Left lung (tissue), 10 donors: ENCODE data around the gene SNED1. TPM values are rescaled to one million over a fixed set of nuclear protein-coding genes. Genes with fewer than 3 reads are reported as not detected.
A peak's percentile ranks its signal among the peaks of the same experiment; 100 is the strongest.

Source experiments
- ATAC-seq: fragments of 200-7000 bp; cut with Tn5 transposase; one replicate; pipeline ENCODE4 v1.9.1; 2020; ENCODE audit warnings: moderate library complexity
- DNase-seq, 4 donors: peaks; one replicate each; pipeline ENCODE4 v3.0.0-alpha.2; 2013 to 2020
- H3K27ac ChIP-seq, 2 donors: fragments of 200-600 bp; sonication (generic) in 1 of 2; one replicate each; pipeline versions ENCODE4 v1.5.0 to v1.8.0; 2020 to 2021
- H3K27me3 ChIP-seq, 2 donors: fragments of 200-600 bp; sonication (generic) in 1 of 2; one replicate each; pipeline versions ENCODE4 v1.5.0 to v1.8.0; 2020 to 2021
- H3K36me3 ChIP-seq, 2 donors: fragments of 200-600 bp; sonication (generic) in 1 of 2; one replicate each; pipeline versions ENCODE4 v1.5.0 to v1.8.0; 2020 to 2021
- H3K4me1 ChIP-seq, 2 donors: fragments of 200-600 bp; one replicate each; pipeline ENCODE4 v1.8.0; 2021
- H3K4me3 ChIP-seq, 2 donors: fragments of 200-600 bp; sonication (generic) in 1 of 2; one replicate each; pipeline versions ENCODE4 v1.5.0 to v1.8.0; 2020 to 2021; ENCODE audit warnings: mild to moderate bottlenecking in 1 of 2
- H3K9me3 ChIP-seq, 2 donors: fragments of 200-600 bp; sonication (generic) in 1 of 2; one replicate each; pipeline versions ENCODE4 v1.5.0 to v1.8.0; 2020 to 2021
- intact Hi-C, 2 donors: fragments of 100-400 bp; cut with DNase I; formaldehyde crosslinking; loops; one replicate each; pipeline versions ENCODE4 v1.11.2 to v1.14.2; 2022
- polyA plus RNA-seq, 6 donors: library from polyadenylated mRNA; unstranded; fragments of 120-200 nt; gene quantifications; one replicate each; pipeline ENCODE4 v1.2.1, GENCODE V29; 2013; ENCODE audit not compliant: insufficient read length in 6 of 6
- total RNA-seq, 2 donors: library from RNA; stranded (reverse); fragmentation: NEBNext Ultra II Directional; extraction: Animal tissue kit (Norgen Biotek cat#: 25700); gene quantifications; one replicate each; pipeline ENCODE4 v1.2.1, GENCODE V29; 2021
- TF ChIP-seq, protein P1 (sequence below), 2 donors: fragments of 200-600 bp; sonication (generic) in 1 of 2; IDR thresholded peaks; one replicate each; pipeline versions ENCODE4 v1.5.0 to v1.8.0; 2021; ENCODE audit warnings: antibody characterized with exemption in 2 of 2
- donor health status: DM: no; HTN: yes; CAD: no.
- donor health status: DM: no; HTN: no; CAD: no.

Gene SNED1
- total and polyA plus RNA-seq, 8 donors = 36.4 to 81.0 (median 54.7) TPM

DNA sequence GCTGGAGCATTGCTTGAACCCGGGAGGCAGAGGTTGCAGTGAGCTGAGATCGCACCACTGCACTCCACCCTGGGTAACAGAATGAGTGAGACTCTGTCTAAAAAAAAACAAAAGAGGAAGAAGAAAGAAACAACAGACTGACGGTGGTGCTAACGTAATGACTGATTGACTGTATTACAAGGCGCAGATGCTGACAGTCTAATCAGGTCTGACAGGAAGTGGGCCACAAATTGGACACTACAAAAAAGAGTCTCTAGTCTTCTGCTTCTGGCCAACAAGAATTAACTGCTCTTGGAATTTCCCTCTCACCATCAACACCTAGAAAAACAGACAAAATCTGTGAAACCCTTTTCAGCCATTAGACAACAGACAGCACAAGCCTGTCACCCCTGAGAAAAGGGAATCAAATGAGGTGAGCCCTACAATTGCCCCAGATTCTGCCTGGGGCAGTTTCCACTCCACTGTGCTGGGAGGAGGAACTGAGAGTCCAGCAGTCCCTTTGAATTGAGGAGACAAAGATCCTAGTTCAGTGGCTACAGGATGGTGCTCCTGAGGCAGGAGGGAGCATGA is 43.3 kb downstream of the SNED1 start:
- H3K27me3 ChIP-seq = peaks cover 0 to 4% of the 10 kb centered on the region in 2 donors
- H3K4me3 ChIP-seq = no peak overlapping the region
- no peak overlapping the region for H3K27ac ChIP-seq
- no peak for ATAC-seq
- no peak for DNase-seq
- TF ChIP-seq, protein P1, sequence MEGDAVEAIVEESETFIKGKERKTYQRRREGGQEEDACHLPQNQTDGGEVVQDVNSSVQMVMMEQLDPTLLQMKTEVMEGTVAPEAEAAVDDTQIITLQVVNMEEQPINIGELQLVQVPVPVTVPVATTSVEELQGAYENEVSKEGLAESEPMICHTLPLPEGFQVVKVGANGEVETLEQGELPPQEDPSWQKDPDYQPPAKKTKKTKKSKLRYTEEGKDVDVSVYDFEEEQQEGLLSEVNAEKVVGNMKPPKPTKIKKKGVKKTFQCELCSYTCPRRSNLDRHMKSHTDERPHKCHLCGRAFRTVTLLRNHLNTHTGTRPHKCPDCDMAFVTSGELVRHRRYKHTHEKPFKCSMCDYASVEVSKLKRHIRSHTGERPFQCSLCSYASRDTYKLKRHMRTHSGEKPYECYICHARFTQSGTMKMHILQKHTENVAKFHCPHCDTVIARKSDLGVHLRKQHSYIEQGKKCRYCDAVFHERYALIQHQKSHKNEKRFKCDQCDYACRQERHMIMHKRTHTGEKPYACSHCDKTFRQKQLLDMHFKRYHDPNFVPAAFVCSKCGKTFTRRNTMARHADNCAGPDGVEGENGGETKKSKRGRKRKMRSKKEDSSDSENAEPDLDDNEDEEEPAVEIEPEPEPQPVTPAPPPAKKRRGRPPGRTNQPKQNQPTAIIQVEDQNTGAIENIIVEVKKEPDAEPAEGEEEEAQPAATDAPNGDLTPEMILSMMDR (IDR thresholded peaks at IDR 0.05) = no peak
- peaks cover 0 to 7% of the 10 kb centered on the region in 2 donors for H3K4me1 ChIP-seq
- intact Hi-C loops = no loop called here
- H3K36me3 ChIP-seq = peaks cover 0 to 15% of the 10 kb centered on the region in 2 donors
- H3K9me3 ChIP-seq = no peaks in the 10 kb centered on the region

DNA sequence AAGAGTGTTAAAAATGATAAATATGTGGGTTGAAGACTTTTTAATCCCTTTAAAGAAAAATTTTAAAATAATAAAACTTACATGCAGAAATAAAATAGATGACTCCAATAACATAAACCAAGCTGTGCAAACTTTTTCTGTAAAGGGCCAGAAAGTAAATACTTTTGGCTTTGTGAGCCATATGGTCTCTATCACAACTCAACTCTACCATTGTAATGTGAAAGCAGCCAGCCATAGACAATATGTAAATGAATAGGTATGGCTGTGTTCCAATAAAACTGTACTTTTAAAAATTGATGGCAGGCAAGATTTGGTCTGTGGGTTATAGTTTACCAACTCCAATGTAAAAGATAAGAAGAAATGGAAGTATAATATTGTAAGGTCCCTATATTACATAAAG is 45.2 kb downstream of the SNED1 start:
- Histone ChIP-seq H3K4me3 (no peak overlapping the region), H3K4me1 (no peaks in the 10 kb centered on the region), H3K27me3 (no peaks in the 10 kb centered on the region), H3K36me3 (peaks cover 0 to 15% of the 10 kb centered on the region in 2 donors), H3K27ac (no peak overlapping the region), H3K9me3 (no peaks in the 10 kb centered on the region)
- TF ChIP-seq, protein P1 (IDR thresholded peaks at IDR 0.05) = no peak
- intact Hi-C loops = no loop called here
- DNase-seq (no peak), ATAC-seq (no peak)

DNA sequence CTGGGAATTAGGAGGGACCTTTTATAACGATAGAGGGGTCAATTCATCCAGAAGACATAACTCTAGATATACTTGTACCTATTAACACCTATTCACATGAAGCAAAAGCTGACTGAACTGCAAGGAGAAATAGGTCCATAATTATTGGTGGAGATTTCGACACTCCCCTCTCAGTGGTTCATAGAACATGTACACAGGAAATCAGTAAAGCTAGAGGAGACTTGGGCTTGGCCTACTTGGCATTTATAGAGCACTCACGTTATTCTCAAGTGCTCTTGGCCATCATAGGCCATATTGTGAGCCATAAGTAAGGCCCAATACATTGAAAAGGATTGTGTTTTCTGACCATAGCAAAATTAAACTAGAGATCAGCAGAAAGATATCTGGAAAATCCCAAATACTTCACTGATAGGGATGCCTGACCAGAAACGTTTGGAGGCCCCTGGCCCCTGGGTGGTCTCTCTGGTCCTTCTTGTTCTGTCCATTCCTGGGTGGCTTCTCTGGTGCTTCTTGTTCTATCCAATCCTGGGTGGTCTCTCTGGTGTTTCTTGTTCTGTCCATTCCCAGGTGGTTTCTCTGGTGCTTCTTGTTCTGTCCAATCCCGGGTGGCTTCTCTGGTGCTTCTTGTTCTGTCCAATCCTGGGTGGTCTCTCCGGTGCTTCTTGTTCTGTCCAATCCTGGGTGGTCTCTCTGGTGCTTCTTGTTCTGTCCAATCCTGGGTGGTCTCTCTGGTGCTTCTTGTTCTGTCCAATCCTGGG is 49.0 kb downstream of the SNED1 start:
- H3K9me3 ChIP-seq = no peaks in the 10 kb centered on the region
- no peaks in the 10 kb centered on the region for H3K4me1 ChIP-seq
- intact Hi-C loops = no loop called here
- H3K27ac ChIP-seq = no peak overlapping the region
- H3K36me3 ChIP-seq = peaks cover 0 to 36% of the 10 kb centered on the region in 2 donors
- DNase-seq (no peak), ATAC-seq (peak; percentile 65)
- TF ChIP-seq, protein P1 (IDR thresholded peaks at IDR 0.05) = no peak
- no peak overlapping the region for H3K4me3 ChIP-seq
- no peaks in the 10 kb centered on the region for H3K27me3 ChIP-seq

DNA sequence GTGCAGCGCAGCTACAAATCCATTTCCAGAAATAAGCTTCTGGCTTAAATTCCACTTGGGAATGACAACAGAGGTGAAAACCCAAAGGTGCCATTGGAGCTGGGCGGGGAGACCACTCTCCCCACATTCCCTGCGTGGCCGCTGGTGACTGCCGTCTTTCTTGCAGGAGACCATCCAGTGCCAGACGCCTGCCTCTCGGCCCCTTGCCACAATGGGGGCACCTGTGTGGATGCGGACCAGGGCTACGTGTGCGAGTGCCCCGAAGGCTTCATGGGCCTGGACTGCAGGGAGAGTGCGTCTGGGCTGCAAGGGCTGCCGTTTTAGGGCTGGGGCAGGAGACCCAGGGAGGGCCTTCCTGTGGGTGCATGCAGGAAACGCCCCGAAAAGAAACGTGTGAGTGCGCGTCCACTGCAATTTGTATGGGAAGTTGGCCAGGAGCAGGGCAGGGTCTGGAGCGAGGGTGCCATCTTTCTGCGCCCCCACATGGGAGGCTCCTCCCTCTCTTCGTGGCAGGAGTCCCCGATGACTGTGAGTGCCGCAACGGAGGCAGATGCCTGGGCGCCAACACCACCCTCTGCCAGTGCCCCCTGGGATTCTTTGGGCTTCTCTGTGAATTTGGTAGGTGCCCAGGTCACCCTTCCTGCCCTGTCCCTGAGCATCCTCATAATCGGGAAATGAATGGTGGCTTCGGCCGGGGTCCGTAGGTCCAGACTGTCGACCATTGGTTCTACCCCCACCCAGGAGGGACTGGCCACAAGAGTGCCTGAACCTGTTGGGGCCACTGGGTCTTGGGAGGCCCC is 49.9 kb downstream of the SNED1 start:
- Histone ChIP-seq H3K27me3 (no peaks in the 10 kb centered on the region), H3K36me3 (peaks cover 0 to 42% of the 10 kb centered on the region in 2 donors), H3K4me3 (no peak overlapping the region), H3K4me1 (no peaks in the 10 kb centered on the region), H3K27ac (no peak overlapping the region), H3K9me3 (no peaks in the 10 kb centered on the region)
- TF ChIP-seq, protein P1 (IDR thresholded peaks at IDR 0.05) = no peak
- DNase-seq (no peak), ATAC-seq (no peak)
- intact Hi-C loops = no loop called here

DNA sequence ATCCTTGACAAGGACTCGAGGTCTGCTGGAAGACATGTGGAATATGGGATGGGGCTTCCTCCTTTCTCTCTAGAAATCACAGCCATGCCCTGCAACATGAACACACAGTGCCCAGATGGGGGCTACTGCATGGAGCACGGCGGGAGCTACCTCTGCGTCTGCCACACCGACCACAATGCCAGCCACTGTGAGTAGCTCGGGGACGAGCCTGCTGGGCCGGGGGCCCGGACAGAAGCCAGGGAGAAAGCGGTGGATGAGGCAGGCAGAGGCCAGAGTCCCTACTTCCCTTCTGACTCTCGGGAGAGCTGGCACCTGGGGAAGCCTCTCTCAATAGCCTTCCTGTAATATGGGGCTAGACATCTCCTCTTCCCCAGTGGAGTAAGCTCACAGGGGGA is 50.5 kb downstream of the SNED1 start:
- Histone ChIP-seq H3K4me1 (no peaks in the 10 kb centered on the region), H3K27ac (no peak overlapping the region), H3K27me3 (no peaks in the 10 kb centered on the region), H3K36me3 (peaks cover 0 to 46% of the 10 kb centered on the region in 2 donors), H3K9me3 (no peaks in the 10 kb centered on the region), H3K4me3 (no peak overlapping the region)
- ATAC-seq (no peak), DNase-seq (no peak)
- intact Hi-C loops = no loop called here
- TF ChIP-seq, protein P1 (IDR thresholded peaks at IDR 0.05) = no peak
